ENCODE measurements around the gene TIMD4.

DNA sequence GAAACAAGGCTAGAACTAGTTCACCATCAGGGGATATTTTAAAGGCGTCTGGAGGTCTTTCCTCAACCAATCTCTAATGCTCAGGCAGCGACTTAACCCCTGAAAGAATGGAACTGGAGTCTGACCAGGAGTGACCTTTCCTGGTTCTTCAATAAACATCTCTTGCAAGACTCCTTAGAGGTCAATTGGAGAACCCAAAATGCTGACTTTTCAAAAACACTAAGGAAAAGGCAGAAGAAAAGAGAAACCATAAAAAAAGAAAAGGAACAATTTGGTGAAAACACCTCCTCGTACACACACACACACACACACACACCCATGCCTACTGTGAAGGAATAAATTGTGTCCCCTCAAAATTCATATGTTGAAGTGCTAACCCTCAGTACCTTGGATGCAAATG, 12.3 kb downstream of the TIMD4 start:
- TF ChIP-seq CTCF (IDR thresholded peaks at IDR 0.05) (no peak), EZH2 (IDR thresholded peaks at IDR 0.05) (no peak)

Data from neural progenitor cell (in vitro differentiated cells).